HL-60 (cell line): ENCODE data around the gene SLC16A4.

Source experiments
- DNase-seq, 2 experiments: peaks; one replicate each; pipeline ENCODE4 v3.0.0-alpha.2; 2010 to 2020; ENCODE audit warnings: low read depth in 1 of 2, low spot score in 1 of 2
- H3K27ac ChIP-seq: fragments of 250-450 bp; sonication (Bioruptor Pico); replicated peaks from 2 replicates; pipeline ENCODE4 v1.5.1; 2020; ENCODE audit warnings: mild to moderate bottlenecking, moderate library complexity
- H3K27me3 ChIP-seq: fragments of 250-450 bp; sonication (Bioruptor Pico); 2 replicates; pipeline ENCODE4 v1.5.1; 2021; ENCODE audit warnings: mild to moderate bottlenecking, moderate library complexity; ENCODE audit not compliant: insufficient read depth, poor library complexity, severe bottlenecking
- H3K4me3 ChIP-seq: replicated peaks from 2 replicates; pipeline ENCODE4 v1.5.1; 2011; ENCODE audit warnings: mild to moderate bottlenecking, control low read depth, low read length; ENCODE audit not compliant: insufficient read depth
- CTCF ChIP-seq: IDR thresholded peaks from one replicate; pipeline ENCODE4 v1.5.1; 2011; ENCODE audit warnings: low read length, control low read depth, inconsistent platforms; ENCODE audit not compliant: insufficient read depth
- GABPA ChIP-seq: IDR thresholded peaks from 2 replicates; pipeline ENCODE4 v1.6.1; 2012; ENCODE audit warnings: low read depth
- POLR2AphosphoS5 ChIP-seq: IDR thresholded peaks from 2 replicates; pipeline ENCODE4 v1.6.1; 2012; ENCODE audit warnings: low read depth
- SPI1 ChIP-seq: IDR thresholded peaks from 2 replicates; pipeline ENCODE4 v1.6.1; 2012; ENCODE audit warnings: low read depth, mild to moderate bottlenecking, borderline replicate concordance
- TF ChIP-seq, protein P1 (sequence below): IDR thresholded peaks from 2 replicates; pipeline ENCODE4 v1.6.1; 2012; ENCODE audit warnings: low read depth; ENCODE audit not compliant: insufficient replicate concordance

Gene SLC16A4

GRCh38 chr1:110383251-110383990 is 7.4 kb downstream of the SLC16A4 start:
- no peak overlapping the region for H3K4me3 ChIP-seq
- peak; percentile 19; the same call in 1 of the 2 replicates for TF ChIP-seq SPI1
- TF ChIP-seq GABPA = peak; percentile 42; the same call in 1 of the 2 replicates
- TF ChIP-seq, protein P1, sequence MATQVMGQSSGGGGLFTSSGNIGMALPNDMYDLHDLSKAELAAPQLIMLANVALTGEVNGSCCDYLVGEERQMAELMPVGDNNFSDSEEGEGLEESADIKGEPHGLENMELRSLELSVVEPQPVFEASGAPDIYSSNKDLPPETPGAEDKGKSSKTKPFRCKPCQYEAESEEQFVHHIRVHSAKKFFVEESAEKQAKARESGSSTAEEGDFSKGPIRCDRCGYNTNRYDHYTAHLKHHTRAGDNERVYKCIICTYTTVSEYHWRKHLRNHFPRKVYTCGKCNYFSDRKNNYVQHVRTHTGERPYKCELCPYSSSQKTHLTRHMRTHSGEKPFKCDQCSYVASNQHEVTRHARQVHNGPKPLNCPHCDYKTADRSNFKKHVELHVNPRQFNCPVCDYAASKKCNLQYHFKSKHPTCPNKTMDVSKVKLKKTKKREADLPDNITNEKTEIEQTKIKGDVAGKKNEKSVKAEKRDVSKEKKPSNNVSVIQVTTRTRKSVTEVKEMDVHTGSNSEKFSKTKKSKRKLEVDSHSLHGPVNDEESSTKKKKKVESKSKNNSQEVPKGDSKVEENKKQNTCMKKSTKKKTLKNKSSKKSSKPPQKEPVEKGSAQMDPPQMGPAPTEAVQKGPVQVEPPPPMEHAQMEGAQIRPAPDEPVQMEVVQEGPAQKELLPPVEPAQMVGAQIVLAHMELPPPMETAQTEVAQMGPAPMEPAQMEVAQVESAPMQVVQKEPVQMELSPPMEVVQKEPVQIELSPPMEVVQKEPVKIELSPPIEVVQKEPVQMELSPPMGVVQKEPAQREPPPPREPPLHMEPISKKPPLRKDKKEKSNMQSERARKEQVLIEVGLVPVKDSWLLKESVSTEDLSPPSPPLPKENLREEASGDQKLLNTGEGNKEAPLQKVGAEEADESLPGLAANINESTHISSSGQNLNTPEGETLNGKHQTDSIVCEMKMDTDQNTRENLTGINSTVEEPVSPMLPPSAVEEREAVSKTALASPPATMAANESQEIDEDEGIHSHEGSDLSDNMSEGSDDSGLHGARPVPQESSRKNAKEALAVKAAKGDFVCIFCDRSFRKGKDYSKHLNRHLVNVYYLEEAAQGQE = no peak
- peak in 1 of 2 experiments; percentile 34 for DNase-seq
- peak overlapping the region; percentile 89 for H3K27ac ChIP-seq
- H3K27me3 ChIP-seq = no peaks in the 10 kb centered on the region

DNA sequence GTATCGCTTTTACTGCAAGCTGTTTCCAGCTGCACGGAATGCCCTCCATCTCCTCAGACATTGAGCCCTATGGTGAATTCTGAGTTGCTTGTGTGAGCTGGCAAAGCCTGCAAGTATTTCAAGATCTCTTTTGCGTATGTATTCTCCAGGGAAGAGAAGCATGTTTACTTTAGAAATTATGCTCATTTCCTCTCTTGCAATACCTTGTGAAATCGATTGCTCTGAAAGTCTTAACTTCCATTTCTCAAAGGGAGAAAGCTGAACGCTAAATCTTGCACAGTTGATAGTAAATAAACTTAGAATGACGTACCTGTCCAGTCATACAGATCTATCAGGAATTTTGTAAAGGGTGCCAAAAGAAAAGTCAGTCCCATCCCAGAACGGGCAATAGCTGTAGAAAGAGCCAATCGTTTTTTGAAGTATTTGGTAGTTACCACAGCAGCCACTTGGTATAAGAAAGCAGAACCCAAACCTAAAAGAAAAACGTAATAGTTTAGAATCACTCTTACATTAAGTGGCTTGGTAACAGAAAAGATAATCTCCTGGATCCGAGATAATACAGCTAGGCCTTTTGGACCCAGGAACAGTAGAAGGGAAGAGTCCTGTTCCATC is 10.0 kb downstream of the SLC16A4 start:
- peak in 1 of 2 experiments; percentile 81 for DNase-seq
- Histone ChIP-seq H3K27ac (peak overlapping the region; percentile 89), H3K27me3 (no peaks in the 10 kb centered on the region), H3K4me3 (no peak overlapping the region)
- TF ChIP-seq GABPA (no peak), SPI1 (peak; percentile 42; the same call in 1 of the 2 replicates)

DNA sequence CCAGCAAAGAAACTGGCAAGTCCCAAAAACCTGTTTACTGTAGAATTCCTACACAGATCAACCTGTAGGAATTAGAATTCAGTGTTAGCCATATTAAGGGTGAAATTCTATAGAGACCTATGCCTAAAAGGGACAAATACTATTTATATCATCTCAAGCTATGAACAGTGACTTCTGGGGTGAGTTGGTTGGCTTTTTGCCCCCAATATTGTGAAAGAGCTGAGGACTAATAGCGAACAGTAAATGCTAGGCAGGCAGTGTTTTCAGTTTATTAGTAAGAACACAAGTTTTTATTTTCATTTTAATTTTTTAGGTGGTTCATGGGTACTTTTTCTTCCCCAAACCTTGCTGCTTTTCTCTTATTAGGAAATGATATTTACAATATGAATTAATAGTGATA is 15.3 kb downstream of the SLC16A4 start:
- Histone ChIP-seq H3K4me3 (no peak overlapping the region), H3K27ac (no peak overlapping the region), H3K27me3 (no peaks in the 10 kb centered on the region)
- TF ChIP-seq, protein P1 = no peak
- no peak for TF ChIP-seq POLR2AphosphoS5
- no peak for TF ChIP-seq CTCF
- no peak for TF ChIP-seq GABPA
- no peak for TF ChIP-seq SPI1
- no peak for DNase-seq

GRCh38 chr1:110370827-110371226 is 20.0 kb downstream of the SLC16A4 start:
- Histone ChIP-seq H3K27me3 (no peaks in the 10 kb centered on the region), H3K27ac (no peak overlapping the region), H3K4me3 (no peak overlapping the region)
- no peak for TF ChIP-seq POLR2AphosphoS5
- TF ChIP-seq, protein P1 = no peak
- no peak for TF ChIP-seq CTCF
- TF ChIP-seq GABPA = no peak
- no peak for TF ChIP-seq SPI1
- DNase-seq = no peak
